HG03469 (cell line): ENCODE measurements around the gene SSMEM1.
"Not testable (repeated sequence)": the region's sequence is repeated elsewhere in the genome, so short reads cannot be mapped to it uniquely, and the experiment has no call there.

Experiments
- ATAC-seq: cut with Tn5 transposase; IDR thresholded peaks from one replicate; pipeline ENCODE4 v1.9.1; 2021; ENCODE audit warnings: mild to moderate bottlenecking, moderate library complexity, moderate number of reproducible peaks; ENCODE audit not compliant: unreplicated experiment

The SSMEM1 gene, protein sequence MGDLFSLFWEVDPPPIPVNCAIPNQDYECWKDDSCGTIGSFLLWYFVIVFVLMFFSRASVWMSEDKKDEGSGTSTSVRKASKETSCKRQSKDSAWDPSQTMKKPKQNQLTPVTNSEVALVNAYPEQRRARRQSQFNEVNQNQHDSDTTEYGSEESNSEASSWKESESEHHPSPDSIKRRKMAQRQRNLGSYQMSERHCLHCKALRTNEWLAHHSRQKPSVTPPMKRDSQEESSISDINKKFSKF

GRCh38 chr7:130207642-130208041 lies at the start of gene SSMEM1:
Gene SSMEM1 (plus strand): TSS chr7:130207860. CDS start chr7:130207911, 51 bp downstream.
- no peak for ATAC-seq

DNA sequence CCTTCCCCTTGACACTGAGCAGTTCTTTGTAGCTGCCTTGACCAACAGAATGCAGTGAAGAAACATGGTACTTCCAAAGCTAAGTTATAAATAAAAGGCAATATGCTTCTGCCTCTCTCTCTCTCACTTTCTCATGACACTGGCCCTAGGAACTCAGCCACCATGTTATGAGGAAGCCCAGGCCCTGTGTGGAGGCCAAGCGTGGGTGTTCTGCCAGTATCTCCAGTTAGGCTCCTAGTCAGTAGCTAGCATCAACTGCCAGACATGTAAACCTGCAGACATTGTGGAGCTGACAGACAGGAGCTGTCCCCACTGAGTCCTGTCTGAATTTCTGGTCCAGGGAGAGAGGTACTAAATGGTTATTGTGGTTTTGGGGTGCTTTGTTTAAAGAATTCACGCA lies 47.6 kb upstream of the SSMEM1 start:
- ATAC-seq, result no peak

- ATAC-seq, result no peak
Measured at GRCh38 chr7:130160455-130160854, 47.2 kb upstream of the SSMEM1 start.

DNA sequence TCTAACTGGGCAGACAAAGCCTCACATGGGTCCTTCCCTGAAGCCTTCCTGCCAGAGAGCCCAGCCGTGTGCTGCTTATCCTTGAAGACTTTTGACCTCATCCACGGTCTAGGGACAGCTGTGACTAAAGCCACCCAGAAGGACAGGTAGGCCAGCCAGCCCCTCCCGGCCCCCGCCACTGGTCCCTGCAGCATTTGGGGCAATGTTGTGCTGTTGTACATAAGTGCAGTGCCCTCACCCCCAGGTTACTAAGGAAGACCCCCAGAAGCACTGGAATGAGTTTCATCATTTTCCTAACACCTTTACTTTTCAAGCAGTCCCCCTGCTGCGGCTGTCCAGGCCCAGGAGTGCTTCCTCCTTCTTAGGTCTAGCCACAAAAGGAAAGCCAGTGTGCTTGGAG lies 45.5 kb upstream of the SSMEM1 start:
- no peak for ATAC-seq

GRCh38 chr7:130174237-130174959 lies 33.3 kb upstream of the SSMEM1 start:
- ATAC-seq, result no peak

GRCh38 chr7:130178251-130178650 lies 29.4 kb upstream of the SSMEM1 start:
- no peak for ATAC-seq

- no peak for ATAC-seq
Measured at GRCh38 chr7:130179631-130180030, 28.0 kb upstream of the SSMEM1 start.

DNA sequence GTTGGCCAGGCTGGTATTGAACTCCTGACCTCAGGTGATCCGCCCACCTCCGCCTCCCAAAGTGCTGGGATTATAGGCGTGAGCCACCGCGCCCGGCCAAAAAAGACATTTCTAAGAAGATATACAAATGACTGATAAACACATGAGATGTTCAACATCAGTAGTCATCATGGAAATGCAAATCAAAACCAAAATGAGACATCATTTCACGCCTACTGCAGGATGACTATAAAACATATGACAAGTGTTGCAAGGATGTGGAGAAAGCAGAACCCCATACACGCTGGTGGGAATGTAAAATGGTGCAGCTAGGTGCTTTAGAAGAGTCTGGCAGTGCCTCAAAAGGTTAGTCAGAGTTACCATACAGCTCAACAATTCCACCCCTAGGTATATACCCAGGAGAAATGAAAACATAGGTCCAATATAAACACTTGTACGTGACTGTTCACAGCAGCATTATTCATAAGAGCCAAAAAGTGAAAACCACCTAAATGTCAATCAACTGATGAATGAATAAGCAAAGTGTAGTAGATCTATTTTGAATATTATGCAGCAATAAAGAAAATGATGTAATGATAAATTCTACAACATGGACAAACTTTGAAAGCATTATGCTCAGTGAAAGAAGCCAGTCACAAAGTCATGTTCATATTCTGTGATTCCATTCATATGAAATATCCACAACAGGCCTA lies 26.9 kb upstream of the SSMEM1 start:
- ATAC-seq, result no peak

- no peak for ATAC-seq
Measured at GRCh38 chr7:130181263-130181605, 26.4 kb upstream of the SSMEM1 start.

DNA sequence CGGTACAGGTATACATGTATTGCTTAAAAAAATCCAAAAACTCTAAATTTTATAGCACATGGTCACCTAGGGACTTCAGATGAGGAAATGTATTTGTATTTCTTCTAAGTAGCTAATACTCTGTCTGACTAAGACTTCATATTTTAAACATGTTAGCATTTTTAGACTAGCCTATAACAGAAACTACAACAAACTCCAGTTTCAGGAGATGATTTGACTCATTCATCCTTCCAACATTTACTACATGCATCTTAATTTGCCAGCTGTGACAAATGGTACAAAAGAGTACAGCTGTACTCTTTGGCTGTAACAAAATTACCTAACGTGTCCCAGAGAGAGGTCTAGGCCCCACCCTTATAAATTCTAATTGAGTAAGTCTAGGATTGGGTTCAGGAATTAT lies 24.7 kb upstream of the SSMEM1 start:
- ATAC-seq, result peak; percentile 78

DNA sequence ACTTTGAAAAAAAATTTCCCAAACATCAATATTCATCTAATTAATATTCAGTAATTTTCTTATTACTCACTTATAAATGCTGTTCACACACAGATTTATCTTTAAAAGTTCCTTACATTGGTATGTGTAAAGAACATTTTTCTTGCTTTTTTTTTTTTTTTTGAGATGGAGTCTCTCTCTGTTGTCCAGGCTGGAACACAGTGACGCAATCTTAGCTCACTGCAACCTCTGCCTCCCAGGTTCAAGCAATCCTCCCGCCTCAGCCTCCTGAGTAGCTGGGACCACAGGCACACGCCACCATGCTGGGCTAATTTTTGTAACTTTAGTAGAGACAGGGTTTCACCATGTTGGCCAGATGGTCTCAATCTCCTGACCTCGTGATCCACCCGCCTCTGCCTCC lies 23.3 kb upstream of the SSMEM1 start:
- ATAC-seq, result not testable (repeated sequence)

- no peak for ATAC-seq
Measured at GRCh38 chr7:130187360-130187759, 20.3 kb upstream of the SSMEM1 start.

GRCh38 chr7:130189343-130189742 lies 18.3 kb upstream of the SSMEM1 start:
- no peak for ATAC-seq

- ATAC-seq, result no peak
Measured at GRCh38 chr7:130191791-130192190, 15.9 kb upstream of the SSMEM1 start.

- no peak for ATAC-seq
Measured at GRCh38 chr7:130195396-130195795, 12.3 kb upstream of the SSMEM1 start.

DNA sequence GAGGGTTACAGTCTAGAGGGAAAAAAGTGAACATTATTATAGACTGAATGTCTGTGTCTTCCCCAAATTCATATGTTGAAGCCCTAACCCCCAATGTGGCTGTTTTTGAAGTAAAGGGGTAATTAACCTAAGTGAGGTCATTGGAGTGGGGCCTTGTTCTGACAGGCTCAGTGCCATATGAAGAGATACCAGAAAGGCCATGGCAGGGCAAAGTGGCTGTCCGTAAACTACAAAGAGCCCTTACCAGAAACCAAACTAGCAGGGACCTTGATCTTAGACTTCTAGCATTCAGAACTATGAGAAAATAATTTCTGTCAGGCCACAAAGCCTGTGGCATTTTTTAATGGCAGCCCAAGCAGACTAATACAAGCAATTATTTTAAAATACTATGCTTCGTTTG lies 11.2 kb upstream of the SSMEM1 start:
- no peak for ATAC-seq

GRCh38 chr7:130197094-130197493 lies 10.6 kb upstream of the SSMEM1 start:
- ATAC-seq, result no peak

DNA sequence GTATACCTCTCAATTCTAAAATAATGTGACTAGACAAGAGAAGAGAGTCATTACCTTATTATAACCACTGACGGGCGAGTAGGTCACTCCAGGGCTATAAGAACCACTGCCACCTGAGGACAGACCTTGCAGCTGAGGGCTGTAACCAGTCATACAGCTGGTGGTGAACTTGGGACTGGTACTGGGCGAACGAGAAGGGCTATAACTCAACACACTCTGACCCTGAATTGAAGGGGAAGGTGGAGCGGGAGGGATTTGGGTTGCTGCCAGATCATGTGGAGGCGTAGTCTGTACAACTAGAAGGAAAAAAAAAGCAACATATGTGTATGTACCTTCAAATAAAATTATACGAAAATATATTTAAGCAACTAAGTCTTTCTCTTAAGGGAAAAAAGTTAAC lies 5.9 kb upstream of the SSMEM1 start:
- ATAC-seq, result no peak

- ATAC-seq, result peak; percentile 91
Measured at GRCh38 chr7:130205084-130205947, 2.3 kb upstream of the SSMEM1 start, which contains the start of gene TMEM209. Gene TMEM209 (minus strand): TSS chr7:130205406. CDS start chr7:130205375, 31 bp downstream.

GRCh38 chr7:130207033-130207432 lies 627 bp upstream of the SSMEM1 start:
- no peak for ATAC-seq

- no peak for ATAC-seq
Measured at GRCh38 chr7:130208516-130208915, 856 bp downstream of the SSMEM1 start.
